Measurements from ENCODE around the gene NHERF2. TPM values are rescaled to one million over a fixed set of nuclear protein-coding genes. Genes with fewer than 3 reads are reported as not detected.

The NHERF2 gene
- total RNA-seq, 2 donors from 2014 or later, result 64.0 to 77.9 TPM

DNA sequence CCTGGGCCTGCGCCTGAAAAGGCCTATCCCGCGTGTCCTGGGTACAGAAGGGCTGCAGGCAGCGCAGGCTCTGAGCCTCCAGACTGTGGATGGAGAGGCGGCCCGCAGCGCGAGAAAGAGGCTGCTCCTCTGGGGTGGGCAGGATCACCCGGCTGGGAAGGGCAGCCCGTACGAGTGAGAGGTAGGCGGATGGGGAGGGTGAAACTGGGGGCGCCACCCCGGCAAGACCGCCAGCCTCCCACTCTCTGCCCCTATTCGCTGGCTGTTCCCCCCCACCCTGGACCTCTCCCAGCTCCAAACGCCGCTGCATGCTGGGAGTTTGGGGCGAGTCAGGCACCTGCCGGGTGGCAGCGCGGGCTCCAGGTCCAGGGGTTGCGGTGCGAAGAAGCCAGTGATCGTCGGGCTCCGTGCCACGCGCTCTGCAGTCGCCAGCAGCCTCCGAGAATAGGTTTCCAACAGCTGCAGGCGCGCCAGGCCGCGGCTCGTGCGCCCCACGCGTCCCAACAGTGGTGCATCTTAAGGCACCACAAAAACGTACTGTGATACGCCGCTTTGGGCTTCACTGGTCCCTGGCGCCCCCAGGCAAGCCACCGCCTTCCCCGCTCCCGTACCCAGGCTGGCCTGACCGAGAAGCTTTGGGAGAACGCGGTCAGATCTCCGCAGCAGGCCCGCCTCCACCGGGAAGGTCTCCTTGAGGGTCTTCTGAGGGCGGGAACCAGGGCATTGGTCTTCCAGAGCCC, 46.5 kb upstream of the NHERF2 start:
- peak; percentile 60 for DNase-seq
- Histone ChIP-seq H3K4me3 (peak overlapping the region; percentile 39), H3K36me3 (peaks cover 11% of the 10 kb centered on the region), H3K27ac (peak overlapping the region; percentile 93), H3K27me3 (peaks cover 8% of the 10 kb centered on the region), H3K9ac (ENCODE audit: low read depth in 2 of 2, low read length in 2 of 2) (peak overlapping the region; percentile 71 to 81), H3K4me1 (peaks cover 17% of the 10 kb centered on the region), H3K9me3 (no peaks in the 10 kb centered on the region)
- TF ChIP-seq, protein P1, sequence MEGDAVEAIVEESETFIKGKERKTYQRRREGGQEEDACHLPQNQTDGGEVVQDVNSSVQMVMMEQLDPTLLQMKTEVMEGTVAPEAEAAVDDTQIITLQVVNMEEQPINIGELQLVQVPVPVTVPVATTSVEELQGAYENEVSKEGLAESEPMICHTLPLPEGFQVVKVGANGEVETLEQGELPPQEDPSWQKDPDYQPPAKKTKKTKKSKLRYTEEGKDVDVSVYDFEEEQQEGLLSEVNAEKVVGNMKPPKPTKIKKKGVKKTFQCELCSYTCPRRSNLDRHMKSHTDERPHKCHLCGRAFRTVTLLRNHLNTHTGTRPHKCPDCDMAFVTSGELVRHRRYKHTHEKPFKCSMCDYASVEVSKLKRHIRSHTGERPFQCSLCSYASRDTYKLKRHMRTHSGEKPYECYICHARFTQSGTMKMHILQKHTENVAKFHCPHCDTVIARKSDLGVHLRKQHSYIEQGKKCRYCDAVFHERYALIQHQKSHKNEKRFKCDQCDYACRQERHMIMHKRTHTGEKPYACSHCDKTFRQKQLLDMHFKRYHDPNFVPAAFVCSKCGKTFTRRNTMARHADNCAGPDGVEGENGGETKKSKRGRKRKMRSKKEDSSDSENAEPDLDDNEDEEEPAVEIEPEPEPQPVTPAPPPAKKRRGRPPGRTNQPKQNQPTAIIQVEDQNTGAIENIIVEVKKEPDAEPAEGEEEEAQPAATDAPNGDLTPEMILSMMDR (IDR thresholded peaks at IDR 0.05), result no peak
- intact Hi-C loops (cut with DNase I), result no loop called here

DNA sequence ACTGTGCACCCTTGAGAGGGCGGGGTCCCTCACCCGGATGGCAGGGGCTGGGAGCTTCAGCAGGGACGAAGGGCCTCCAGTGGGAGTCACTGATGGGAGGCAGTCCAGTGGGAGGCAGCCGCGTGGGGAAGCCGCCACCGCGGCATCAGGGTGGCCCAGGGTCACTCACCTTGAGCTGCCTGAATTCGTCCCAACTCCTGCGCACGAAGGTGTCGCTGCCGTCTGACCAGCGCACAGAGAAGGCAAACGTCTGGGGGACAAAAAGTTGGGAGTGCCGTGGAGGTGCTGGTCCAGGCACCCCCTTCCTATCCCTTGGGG, 46.0 kb upstream of the NHERF2 start:
- no peak for DNase-seq
- Histone ChIP-seq H3K9ac (ENCODE audit: low read depth in 2 of 2, low read length in 2 of 2) (peak overlapping the region; percentile 71 to 81), H3K27ac (peak overlapping the region; percentile 93), H3K9me3 (no peaks in the 10 kb centered on the region), H3K4me3 (peak overlapping the region; percentile 39), H3K27me3 (peaks cover 8% of the 10 kb centered on the region), H3K4me1 (peaks cover 20% of the 10 kb centered on the region), H3K36me3 (peaks cover 9% of the 10 kb centered on the region)
- intact Hi-C loops (cut with DNase I), result no loop called here
- TF ChIP-seq, protein P1 (IDR thresholded peaks at IDR 0.05), result no peak

DNA sequence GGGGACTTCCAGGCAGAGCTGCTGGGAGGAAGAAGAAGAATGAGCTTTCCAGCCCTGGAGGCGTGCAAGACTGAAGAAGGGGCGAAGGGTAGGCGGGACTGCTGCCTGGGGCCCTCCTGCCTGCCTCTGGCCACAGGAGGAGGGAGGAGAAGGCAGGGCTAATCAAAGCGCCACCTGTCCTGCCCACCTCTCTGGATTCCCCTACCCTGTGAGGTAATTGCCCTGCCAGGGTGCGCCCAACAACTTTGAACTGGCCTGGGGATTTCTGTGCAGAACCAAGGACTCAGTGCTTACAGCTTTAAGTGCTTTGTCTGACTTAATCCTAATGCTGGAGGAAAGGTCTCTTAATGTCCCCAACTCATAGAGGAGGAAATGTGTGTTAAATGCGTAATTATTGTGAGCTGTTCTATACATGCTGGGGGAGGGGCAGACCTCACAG, 45.3 kb upstream of the NHERF2 start, which contains the start of gene NOXO1:
Gene NOXO1 (minus strand): TSS at position 72 of the 439 bp plus-strand sequence. CDS start 290 bp downstream, outside the sequence.
- peak; percentile 85 for DNase-seq
- Histone ChIP-seq H3K9ac (ENCODE audit: low read depth in 2 of 2, low read length in 2 of 2) (peak within 1 kb of the TSS; percentile 71 to 81), H3K4me3 (peak within 1 kb of the TSS; percentile 39), H3K9me3 (no peaks in the 10 kb centered on the region), H3K27me3 (peaks cover 8% of the 10 kb centered on the region), H3K27ac (peak within 1 kb of the TSS; percentile 93), H3K36me3 (peaks cover 13% of the 10 kb centered on the region), H3K4me1 (peaks cover 23% of the 10 kb centered on the region)
- intact Hi-C loops (cut with DNase I), result no loop called here
- TF ChIP-seq, protein P1 (IDR thresholded peaks at IDR 0.05), result no peak

DNA sequence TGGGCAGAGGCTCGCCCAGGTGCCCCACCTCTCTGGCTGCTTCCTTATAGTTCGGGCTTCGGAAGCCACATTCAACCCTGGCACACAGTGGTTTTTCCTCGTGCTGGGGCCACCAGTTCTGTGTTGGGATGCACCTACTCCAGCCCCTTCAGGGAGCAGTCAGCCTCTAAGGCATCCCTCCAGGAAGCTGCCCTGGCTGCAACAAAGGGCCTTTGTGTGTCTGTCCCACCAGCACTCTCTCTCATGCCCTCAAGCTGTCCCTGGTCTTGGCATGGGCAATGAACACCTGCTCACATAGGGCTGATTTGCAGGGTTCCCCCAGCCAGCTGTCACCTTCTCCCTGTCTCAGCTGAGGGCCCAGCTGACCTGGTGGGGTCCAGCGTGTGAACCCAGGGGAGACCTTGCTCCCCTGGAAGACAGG, 44.7 kb upstream of the NHERF2 start:
- TF ChIP-seq, protein P1 (IDR thresholded peaks at IDR 0.05), result no peak
- Histone ChIP-seq H3K9ac (ENCODE audit: low read depth in 2 of 2, low read length in 2 of 2) (peak overlapping the region in 1 of 2 donors; percentile 71), H3K4me3 (no peak overlapping the region), H3K36me3 (peaks cover 14% of the 10 kb centered on the region), H3K9me3 (no peaks in the 10 kb centered on the region), H3K27ac (peak overlapping the region; percentile 93), H3K27me3 (peaks cover 8% of the 10 kb centered on the region), H3K4me1 (peaks cover 23% of the 10 kb centered on the region)
- intact Hi-C loops (cut with DNase I), result no loop called here
- peak; percentile 83 for DNase-seq

DNA sequence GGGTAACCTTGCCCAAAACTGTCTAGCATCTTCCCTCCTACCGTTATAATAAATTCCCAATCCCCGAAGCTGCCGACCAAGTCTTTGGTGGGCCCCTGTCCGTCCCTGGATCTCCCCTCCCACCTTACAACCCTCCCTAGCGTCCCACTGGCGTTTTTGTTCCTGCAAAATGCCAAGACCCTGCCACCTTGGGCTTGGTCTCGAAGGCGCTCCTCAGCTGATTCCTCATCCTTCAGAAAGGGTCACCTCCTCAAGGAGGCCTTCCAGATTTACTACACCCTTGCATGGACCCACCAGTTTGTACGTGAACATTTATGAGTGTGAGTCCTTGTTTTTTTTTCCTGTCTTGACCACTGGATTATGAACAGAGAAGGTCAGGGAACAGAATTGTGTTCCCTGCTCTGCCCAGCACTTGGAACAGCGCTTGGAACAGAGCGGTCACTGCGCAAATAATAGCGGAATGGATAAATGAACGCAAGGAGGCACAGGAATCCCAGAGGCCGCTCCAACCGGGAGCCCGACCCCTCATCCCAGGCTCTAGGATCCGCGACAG, 43.6 kb upstream of the NHERF2 start:
- DNase-seq, result no peak
- Histone ChIP-seq H3K4me1 (peaks cover 23% of the 10 kb centered on the region), H3K36me3 (peaks cover 8% of the 10 kb centered on the region), H3K27ac (peak overlapping the region; percentile 93), H3K9me3 (no peaks in the 10 kb centered on the region), H3K27me3 (peaks cover 8% of the 10 kb centered on the region), H3K4me3 (peak overlapping the region; percentile 87), H3K9ac (ENCODE audit: low read depth in 2 of 2, low read length in 2 of 2) (peak overlapping the region; percentile 70 to 71)
- TF ChIP-seq, protein P1 (IDR thresholded peaks at IDR 0.05), result no peak
- intact Hi-C loops (cut with DNase I), result no loop called here

All from colonic mucosa (tissue), 4 donors.